Measurements from ENCODE around the gene SRPX2.

GRCh38 chrX:100635989-100636320, 8.0 kb upstream of the SRPX2 start:
- no peak for TF ChIP-seq FOXP2 (optimal IDR thresholded peaks at IDR 0.05; ENCODE audit: control extremely low read depth, extremely low read length, insufficient read depth)
- no peak for TF ChIP-seq POLR2AphosphoS5 (IDR thresholded peaks at IDR 0.05; ENCODE audit: borderline replicate concordance, low read depth, low read length)
- no peak for TF ChIP-seq EZH2 (IDR thresholded peaks at IDR 0.05)

Measured in SK-N-MC (cell line).